Measurements from ENCODE around the gene NOSIP.

DNA sequence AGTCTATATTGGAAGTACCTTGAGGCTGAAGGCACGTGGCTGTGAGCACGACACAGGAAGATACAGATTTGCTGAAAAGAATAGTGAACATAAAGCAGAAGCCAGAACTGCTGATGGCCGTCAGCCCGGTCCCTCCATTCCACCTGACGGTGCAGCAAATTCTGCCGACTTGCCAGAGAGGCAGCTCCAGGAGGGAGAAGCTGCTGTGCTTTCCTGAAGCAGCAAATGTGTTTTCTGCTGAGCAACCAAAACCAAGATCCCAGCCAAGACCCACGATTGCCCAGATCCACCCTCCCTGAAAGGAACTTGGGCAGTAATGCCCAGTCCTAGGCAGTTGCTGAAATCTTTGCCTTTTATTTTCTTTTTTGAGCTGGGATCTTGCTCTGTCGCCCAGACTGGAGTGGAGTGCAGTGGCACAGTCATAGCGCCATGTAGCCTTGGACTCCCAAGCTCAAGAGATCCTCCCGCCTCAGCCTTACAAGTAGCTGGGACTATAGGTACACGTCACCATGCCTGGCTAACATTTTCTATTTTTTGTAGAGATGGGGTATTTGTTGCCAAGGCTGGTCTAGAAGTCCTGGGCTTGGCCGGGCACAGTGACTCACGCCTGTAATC lies 59.5 kb downstream of the NOSIP start:
- TF ChIP-seq POLR2A (IDR thresholded peaks at IDR 0.05) = no peak
- TF ChIP-seq, protein P1, sequence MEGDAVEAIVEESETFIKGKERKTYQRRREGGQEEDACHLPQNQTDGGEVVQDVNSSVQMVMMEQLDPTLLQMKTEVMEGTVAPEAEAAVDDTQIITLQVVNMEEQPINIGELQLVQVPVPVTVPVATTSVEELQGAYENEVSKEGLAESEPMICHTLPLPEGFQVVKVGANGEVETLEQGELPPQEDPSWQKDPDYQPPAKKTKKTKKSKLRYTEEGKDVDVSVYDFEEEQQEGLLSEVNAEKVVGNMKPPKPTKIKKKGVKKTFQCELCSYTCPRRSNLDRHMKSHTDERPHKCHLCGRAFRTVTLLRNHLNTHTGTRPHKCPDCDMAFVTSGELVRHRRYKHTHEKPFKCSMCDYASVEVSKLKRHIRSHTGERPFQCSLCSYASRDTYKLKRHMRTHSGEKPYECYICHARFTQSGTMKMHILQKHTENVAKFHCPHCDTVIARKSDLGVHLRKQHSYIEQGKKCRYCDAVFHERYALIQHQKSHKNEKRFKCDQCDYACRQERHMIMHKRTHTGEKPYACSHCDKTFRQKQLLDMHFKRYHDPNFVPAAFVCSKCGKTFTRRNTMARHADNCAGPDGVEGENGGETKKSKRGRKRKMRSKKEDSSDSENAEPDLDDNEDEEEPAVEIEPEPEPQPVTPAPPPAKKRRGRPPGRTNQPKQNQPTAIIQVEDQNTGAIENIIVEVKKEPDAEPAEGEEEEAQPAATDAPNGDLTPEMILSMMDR (IDR thresholded peaks at IDR 0.05 in 4 of 5, conservative IDR thresholded peaks at IDR 0.05 in 1 of 5) = no peak
